AG04450 (cell line): ENCODE data around the gene JAGN1. TPM values are rescaled to one million over a fixed set of nuclear protein-coding genes. Genes with fewer than 3 reads are reported as not detected.

Experiments
- CTCF ChIA-PET: fragments of 300-600, 350-600 bp; formaldehyde crosslinking; extraction: SDS; loops from one replicate; lab custom pipeline; 2022; ENCODE audit warnings: antibody characterized with exemption, inconsistent platforms; lab: Charles Lee
- POLR2A ChIA-PET: fragments of 350-600 bp; formaldehyde crosslinking; extraction: SDS; loops from one replicate; lab custom pipeline; 2021; ENCODE audit warnings: antibody characterized with exemption, inconsistent platforms; lab: Yijun Ruan, JAX
- DNase-seq: peaks from one replicate; pipeline ENCODE4 v3.0.0-alpha.2; 2011; ENCODE audit warnings: low read depth, low spot score
- H3K27ac ChIP-seq: one replicate; pipeline ENCODE4 v1.5.1; 2012; ENCODE audit warnings: low read depth, low read length, control low read depth
- H3K27me3 ChIP-seq: one replicate; pipeline ENCODE4 v1.6.0; 2012; ENCODE audit warnings: low read length; ENCODE audit not compliant: control insufficient read depth, insufficient read depth
- H3K4me3 ChIP-seq: 2 replicates; pipeline ENCODE4 v1.5.1; 2011; ENCODE audit warnings: mild to moderate bottlenecking, low read depth, low read length, control low read depth
- H3K9me3 ChIP-seq: 2 replicates; pipeline ENCODE4 v1.5.1; 2012; ENCODE audit warnings: low read length; ENCODE audit not compliant: control insufficient read depth, insufficient read depth
- CTCF ChIP-seq: IDR thresholded peaks from 2 replicates; pipeline ENCODE4 v1.5.1; 2011; ENCODE audit warnings: low read depth, low read length, control low read depth, inconsistent platforms
- polyA plus RNA-seq: library from polyadenylated mRNA; depleted of rRNA; stranded (reverse); fragments of >200 nt; gene quantifications from 2 replicates; pipeline ENCODE4 v1.2.3, GENCODE V29; 2011

JAGN1 gene
- polyA plus RNA-seq, 1 experiment, result 44.4 TPM

DNA sequence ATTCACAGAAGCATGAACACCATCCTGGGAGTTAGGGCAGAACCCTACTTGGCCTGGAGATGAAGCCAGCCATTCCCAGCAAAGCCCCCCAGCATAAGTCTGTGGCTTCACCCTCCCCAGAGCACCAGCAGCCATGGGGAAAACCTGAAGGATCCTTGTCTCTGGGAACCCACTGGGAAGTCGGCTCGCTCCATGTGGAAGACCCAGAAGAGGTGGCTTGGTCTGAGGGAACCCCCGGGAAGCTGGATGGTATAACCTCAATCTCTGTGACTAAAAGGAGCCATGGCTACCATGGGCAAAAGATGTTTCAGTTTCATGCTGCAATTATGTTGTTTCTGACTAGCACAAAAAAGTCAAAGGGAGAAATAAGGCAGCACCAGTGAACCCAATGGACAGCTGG lies 34.8 kb upstream of the JAGN1 start:
- Histone ChIP-seq H3K4me3 (no peak overlapping the region), H3K9me3 (no peaks in the 10 kb centered on the region; the same call in 1 of the 2 replicates), H3K27me3 (peaks cover 2% of the 10 kb centered on the region), H3K27ac (no peak overlapping the region)
- no peak for TF ChIP-seq CTCF
- DNase-seq, result no peak
- POLR2A ChIA-PET, result no interaction called here
- CTCF ChIA-PET, result no interaction called here

DNA sequence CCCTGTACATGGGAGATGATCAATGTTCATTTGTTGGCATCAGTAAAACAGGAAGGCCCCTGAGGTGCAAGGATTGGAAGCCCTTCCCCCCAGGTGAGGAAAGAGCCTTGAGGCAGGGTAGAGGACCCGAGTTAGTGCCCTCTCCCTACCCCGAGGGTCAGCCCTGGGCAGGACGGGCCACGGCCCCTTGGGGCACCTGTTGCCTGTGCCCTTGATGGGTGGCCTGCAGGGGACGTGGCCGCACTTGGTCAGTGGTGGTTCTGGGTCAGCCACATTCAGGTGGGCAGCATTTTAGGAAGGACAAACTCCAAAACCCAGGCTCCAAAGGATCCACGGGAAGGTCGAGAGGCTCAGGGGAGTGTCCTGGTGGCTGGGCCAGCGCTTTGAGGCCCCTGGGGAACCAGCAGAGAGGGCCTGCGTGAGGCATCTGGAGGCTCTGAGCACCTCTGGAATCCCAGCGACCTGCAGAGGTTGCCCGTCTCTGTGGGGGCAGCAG lies 30.8 kb upstream of the JAGN1 start:
- H3K27ac ChIP-seq, result no peak overlapping the region
- no peak overlapping the region for H3K4me3 ChIP-seq
- no peaks in the 10 kb centered on the region for H3K27me3 ChIP-seq
- DNase-seq, result no peak
- no peaks in the 10 kb centered on the region; the same call in 1 of the 2 replicates for H3K9me3 ChIP-seq
- POLR2A ChIA-PET, result no interaction called here
- no peak for TF ChIP-seq CTCF
- CTCF ChIA-PET, result no interaction called here

GRCh38 chr3:9861201-9861600 lies 29.2 kb upstream of the JAGN1 start:
- CTCF ChIA-PET, result interaction anchor here (1.1 kb wide), 1 partner anchor 13 kb away, joined by 4 read pairs; no protein-coding TSS in a partner anchor
- DNase-seq, result no peak
- Histone ChIP-seq H3K4me3 (no peak overlapping the region), H3K27ac (no peak overlapping the region), H3K9me3 (no peaks in the 10 kb centered on the region; the same call in 1 of the 2 replicates), H3K27me3 (no peaks in the 10 kb centered on the region)
- no peak for TF ChIP-seq CTCF
- POLR2A ChIA-PET, result interaction anchor here (0.7 kb wide), 1 partner anchor 10 kb away, joined by 4 read pairs; no protein-coding TSS in a partner anchor

GRCh38 chr3:9861626-9862130 lies 28.7 kb upstream of the JAGN1 start:
- Histone ChIP-seq H3K27ac (no peak overlapping the region), H3K27me3 (no peaks in the 10 kb centered on the region), H3K9me3 (no peaks in the 10 kb centered on the region; the same call in 1 of the 2 replicates), H3K4me3 (no peak overlapping the region)
- no peak for TF ChIP-seq CTCF
- POLR2A ChIA-PET, result interaction anchor here (0.7 kb wide), 1 partner anchor 10 kb away, joined by 4 read pairs; no protein-coding TSS in a partner anchor
- no peak for DNase-seq
- CTCF ChIA-PET, result interaction anchor here (1.1 kb wide), 1 partner anchor 13 kb away, joined by 4 read pairs; no protein-coding TSS in a partner anchor

- POLR2A ChIA-PET, result interaction anchor here (0.6 kb wide), 1 partner anchor 504 kb away, joined by 5 read pairs; no protein-coding TSS in a partner anchor
- Histone ChIP-seq H3K4me3 (no peak overlapping the region), H3K9me3 (no peaks in the 10 kb centered on the region; the same call in 1 of the 2 replicates), H3K27me3 (no peaks in the 10 kb centered on the region), H3K27ac (no peak overlapping the region)
- TF ChIP-seq CTCF, result peak; percentile 36
- CTCF ChIA-PET, result no interaction called here
- DNase-seq, result no peak
Observed at GRCh38 chr3:9862391-9863057, 27.9 kb upstream of the JAGN1 start.
